Activated T-helper 9 cell treated with anti-CD3 and anti-CD28 coated beads, Interleukin-2, amount 50 U/mL, for 16 hours (primary cell): Measurements from ENCODE around the gene NR1D1.

Experiments
- DNase-seq: peaks from one replicate; pipeline ENCODE4 v3.0.0-alpha.2; 2020; ENCODE audit warnings: low read depth

The NR1D1 gene

GRCh38 chr17:40062329-40063186 is 37.8 kb downstream of the NR1D1 start, which contains the start of gene THRA:
Gene THRA, plus strand, starts transcription at chr17:40062965. Its CDS starts 11,524 bp downstream, at chr17:40074489.
- DNase-seq = peak; percentile 64

- no peak for DNase-seq
These were observed 38.8 kb downstream of the NR1D1 start for GRCh38 chr17:40061609-40062038.

GRCh38 chr17:40060887-40061608 is 39.3 kb downstream of the NR1D1 start:
- no peak for DNase-seq

- DNase-seq = no peak
These were observed 40.5 kb downstream of the NR1D1 start for GRCh38 chr17:40059729-40060475.

GRCh38 chr17:40058865-40059264 is 41.5 kb downstream of the NR1D1 start:
- DNase-seq = no peak

- DNase-seq = no peak
These were observed 42.1 kb downstream of the NR1D1 start for GRCh38 chr17:40058186-40058784.

- DNase-seq = no peak
These were observed 43.9 kb downstream of the NR1D1 start for GRCh38 chr17:40056379-40057015.
